Breast epithelium (tissue), 3 donors: ENCODE data around the gene DUS1L.

Experiments
- CTCF ChIP-seq, 3 donors: fragments of 450-650 bp; IDR thresholded peaks; one replicate each; pipeline ENCODE4 v1.5.1; 2016 to 2017; ENCODE audit warnings: antibody characterized with exemption in 3 of 3, mild to moderate bottlenecking in 3 of 3, moderate library complexity in 3 of 3
- POLR2A ChIP-seq: fragments of 450-650 bp; IDR thresholded peaks from one replicate; pipeline ENCODE4 v1.6.1; 2016; ENCODE audit warnings: antibody characterized with exemption, mild to moderate bottlenecking, moderate library complexity

- no peak for TF ChIP-seq CTCF (IDR thresholded peaks at IDR 0.05)
- TF ChIP-seq POLR2A: no peak
Observed at GRCh38 chr17:82053556-82054263, 11.9 kb downstream of the DUS1L start.
